ENCODE measurements around the gene SLC6A2. TPM values are rescaled to one million over a fixed set of nuclear protein-coding genes. Genes with fewer than 3 reads are reported as not detected.

SLC6A2 gene
- total RNA-seq, 2 experiments from 2014 or later = not detected

DNA sequence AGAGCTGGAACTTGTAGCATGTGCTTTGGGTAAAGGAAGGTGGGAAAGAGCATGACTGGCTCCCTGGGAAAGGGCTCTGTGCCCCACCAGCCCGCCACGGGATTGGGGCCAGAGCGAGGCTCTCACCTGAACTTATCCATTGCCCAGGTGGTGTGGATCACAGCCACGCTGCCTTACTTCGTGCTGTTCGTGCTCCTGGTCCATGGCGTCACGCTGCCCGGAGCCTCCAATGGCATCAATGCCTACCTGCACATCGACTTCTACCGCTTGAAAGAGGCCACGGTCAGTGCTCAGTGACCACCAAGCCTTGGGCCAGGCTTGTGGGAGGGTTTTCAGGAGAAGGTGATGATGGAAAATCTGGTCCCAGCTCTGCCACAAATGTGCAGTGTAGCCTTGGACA lies 36.0 kb downstream of the SLC6A2 start:
- DNase-seq (ENCODE audit: low spot score) = no peak
- Histone ChIP-seq H3K79me2 (ENCODE audit: insufficient read depth, low read depth, low read length) (no peaks in the 10 kb centered on the region), H3K4me3 (ENCODE audit: low read depth, low read length, poor library complexity, severe bottlenecking) (no peak overlapping the region), H3K4me1 (ENCODE audit: insufficient read depth, low read length, poor library complexity, severe bottlenecking) (no peaks in the 10 kb centered on the region), H2AFZ (ENCODE audit: low read length) (no peak overlapping the region), H4K20me1 (ENCODE audit: insufficient read depth, low read length) (no peaks in the 10 kb centered on the region), H3K27ac (ENCODE audit: low read depth, low read length, poor library complexity, severe bottlenecking) (no peak overlapping the region), H3K9me3 (ENCODE audit: low read length) (no peaks in the 10 kb centered on the region), H3K36me3 (ENCODE audit: insufficient read depth, low read length) (no peaks in the 10 kb centered on the region), H3K4me2 (ENCODE audit: low read length) (no peak overlapping the region), H3K9me2 (ENCODE audit: insufficient read depth, low read length) (no peaks in the 10 kb centered on the region)
- POLR2A ChIA-PET = no interaction called here
- CTCF ChIA-PET (ENCODE audit: unreplicated experiment) = no interaction called here
- TF ChIP-seq, protein P1, sequence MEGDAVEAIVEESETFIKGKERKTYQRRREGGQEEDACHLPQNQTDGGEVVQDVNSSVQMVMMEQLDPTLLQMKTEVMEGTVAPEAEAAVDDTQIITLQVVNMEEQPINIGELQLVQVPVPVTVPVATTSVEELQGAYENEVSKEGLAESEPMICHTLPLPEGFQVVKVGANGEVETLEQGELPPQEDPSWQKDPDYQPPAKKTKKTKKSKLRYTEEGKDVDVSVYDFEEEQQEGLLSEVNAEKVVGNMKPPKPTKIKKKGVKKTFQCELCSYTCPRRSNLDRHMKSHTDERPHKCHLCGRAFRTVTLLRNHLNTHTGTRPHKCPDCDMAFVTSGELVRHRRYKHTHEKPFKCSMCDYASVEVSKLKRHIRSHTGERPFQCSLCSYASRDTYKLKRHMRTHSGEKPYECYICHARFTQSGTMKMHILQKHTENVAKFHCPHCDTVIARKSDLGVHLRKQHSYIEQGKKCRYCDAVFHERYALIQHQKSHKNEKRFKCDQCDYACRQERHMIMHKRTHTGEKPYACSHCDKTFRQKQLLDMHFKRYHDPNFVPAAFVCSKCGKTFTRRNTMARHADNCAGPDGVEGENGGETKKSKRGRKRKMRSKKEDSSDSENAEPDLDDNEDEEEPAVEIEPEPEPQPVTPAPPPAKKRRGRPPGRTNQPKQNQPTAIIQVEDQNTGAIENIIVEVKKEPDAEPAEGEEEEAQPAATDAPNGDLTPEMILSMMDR (conservative IDR thresholded peaks at IDR 0.05; ENCODE audit: low read length) = no peak
- no peak for TF ChIP-seq EZH2phosphoT487 (IDR thresholded peaks at IDR 0.05; ENCODE audit: borderline replicate concordance, low read depth, low read length)
- no TSS peak for BruUV-seq (replicated peaks)
- intact Hi-C loops (cut with micrococcal nuclease; ENCODE audit: unreplicated experiment) = no loop called here

DNA sequence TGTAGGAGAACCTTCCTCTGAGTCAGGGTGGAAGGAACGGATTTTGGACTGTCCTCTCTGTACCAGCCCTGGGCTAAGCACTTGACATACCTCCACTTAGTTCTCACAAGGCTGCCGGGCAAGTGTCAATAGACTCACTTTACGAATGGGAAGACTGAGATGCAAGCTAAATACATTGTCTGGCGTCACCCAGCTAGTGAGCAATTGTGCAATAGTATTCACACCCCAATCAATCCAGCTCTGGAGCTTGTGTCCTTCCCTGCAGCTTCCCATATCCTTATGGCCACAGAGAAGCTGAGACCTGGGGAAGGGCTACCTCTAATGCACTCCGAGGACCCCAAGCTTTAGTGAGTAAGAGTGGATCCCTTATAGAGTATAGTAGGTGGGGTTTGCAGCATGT lies 39.8 kb downstream of the SLC6A2 start:
- H3K9me2 ChIP-seq (ENCODE audit: insufficient read depth, low read length) = no peaks in the 10 kb centered on the region
- TF ChIP-seq EZH2phosphoT487 (IDR thresholded peaks at IDR 0.05; ENCODE audit: borderline replicate concordance, low read depth, low read length) = no peak
- POLR2A ChIA-PET = no interaction called here
- no peak overlapping the region for H3K27ac ChIP-seq (ENCODE audit: low read depth, low read length, poor library complexity, severe bottlenecking)
- intact Hi-C loops (cut with micrococcal nuclease; ENCODE audit: unreplicated experiment) = no loop called here
- H3K4me3 ChIP-seq (ENCODE audit: low read depth, low read length, poor library complexity, severe bottlenecking) = no peak overlapping the region
- BruUV-seq (replicated peaks) = no TSS peak
- no peak for DNase-seq (ENCODE audit: low spot score)
- no peaks in the 10 kb centered on the region for H3K36me3 ChIP-seq (ENCODE audit: insufficient read depth, low read length)
- CTCF ChIA-PET (ENCODE audit: unreplicated experiment) = no interaction called here
- no peak overlapping the region for H3K4me2 ChIP-seq (ENCODE audit: low read length)
- no peak overlapping the region for H2AFZ ChIP-seq (ENCODE audit: low read length)
- no peaks in the 10 kb centered on the region for H3K9me3 ChIP-seq (ENCODE audit: low read length)
- no peaks in the 10 kb centered on the region for H3K79me2 ChIP-seq (ENCODE audit: insufficient read depth, low read depth, low read length)
- H4K20me1 ChIP-seq (ENCODE audit: insufficient read depth, low read length) = no peaks in the 10 kb centered on the region
- H3K4me1 ChIP-seq (ENCODE audit: insufficient read depth, low read length, poor library complexity, severe bottlenecking) = no peaks in the 10 kb centered on the region

DNA sequence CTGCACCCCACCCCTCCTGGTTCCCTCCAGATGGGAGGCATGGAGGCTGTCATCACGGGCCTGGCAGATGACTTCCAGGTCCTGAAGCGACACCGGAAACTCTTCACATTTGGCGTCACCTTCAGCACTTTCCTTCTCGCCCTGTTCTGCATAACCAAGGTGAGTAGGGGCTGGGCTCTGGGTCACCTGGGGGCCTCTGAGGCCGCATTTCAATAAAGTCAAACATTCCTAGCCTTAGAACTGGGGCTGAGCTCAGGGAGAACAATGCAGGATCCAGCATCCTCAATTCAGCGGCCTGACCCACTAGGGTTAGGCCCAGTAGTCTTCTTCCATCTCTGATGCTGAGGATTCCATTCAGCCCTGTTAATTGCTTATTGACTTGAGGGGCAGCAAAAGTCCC lies 42.1 kb downstream of the SLC6A2 start:
- Histone ChIP-seq H3K4me2 (ENCODE audit: low read length) (no peak overlapping the region), H3K27ac (ENCODE audit: low read depth, low read length, poor library complexity, severe bottlenecking) (no peak overlapping the region)

More for the DNA sequence above, 42.1 kb downstream of the SLC6A2 start:
- Histone ChIP-seq H3K36me3 (ENCODE audit: insufficient read depth, low read length) (no peaks in the 10 kb centered on the region), H3K4me1 (ENCODE audit: insufficient read depth, low read length, poor library complexity, severe bottlenecking) (no peaks in the 10 kb centered on the region), H3K79me2 (ENCODE audit: insufficient read depth, low read depth, low read length) (no peaks in the 10 kb centered on the region), H3K9me2 (ENCODE audit: insufficient read depth, low read length) (no peaks in the 10 kb centered on the region), H2AFZ (ENCODE audit: low read length) (no peak overlapping the region), H3K4me3 (ENCODE audit: low read depth, low read length, poor library complexity, severe bottlenecking) (no peak overlapping the region), H3K9me3 (ENCODE audit: low read length) (no peaks in the 10 kb centered on the region), H4K20me1 (ENCODE audit: insufficient read depth, low read length) (no peaks in the 10 kb centered on the region)
- no peak for TF ChIP-seq EZH2phosphoT487 (IDR thresholded peaks at IDR 0.05; ENCODE audit: borderline replicate concordance, low read depth, low read length)
- TF ChIP-seq, protein P1 (conservative IDR thresholded peaks at IDR 0.05; ENCODE audit: low read length) = no peak
- CTCF ChIA-PET (ENCODE audit: unreplicated experiment) = interaction anchor here (1.0 kb wide), 1 partner anchor 233 kb away, joined by 4 read pairs; no protein-coding TSS in a partner anchor
- intact Hi-C loops (cut with micrococcal nuclease; ENCODE audit: unreplicated experiment) = no loop called here
- BruUV-seq (replicated peaks) = no TSS peak
- no peak for DNase-seq (ENCODE audit: low spot score)
- POLR2A ChIA-PET = no interaction called here
